Midbrain (tissue), 1 donor: ENCODE measurements around the gene ERP44.
"Not testable (repeated sequence)": the region's sequence is repeated elsewhere in the genome, so short reads cannot be mapped to it uniquely, and the experiment has no call there.

ENCODE experiments used
- DNase-seq: peaks from one replicate; lab custom pipeline; 2025; lab: John Stamatoyannopoulos, UW

Gene ERP44

DNA sequence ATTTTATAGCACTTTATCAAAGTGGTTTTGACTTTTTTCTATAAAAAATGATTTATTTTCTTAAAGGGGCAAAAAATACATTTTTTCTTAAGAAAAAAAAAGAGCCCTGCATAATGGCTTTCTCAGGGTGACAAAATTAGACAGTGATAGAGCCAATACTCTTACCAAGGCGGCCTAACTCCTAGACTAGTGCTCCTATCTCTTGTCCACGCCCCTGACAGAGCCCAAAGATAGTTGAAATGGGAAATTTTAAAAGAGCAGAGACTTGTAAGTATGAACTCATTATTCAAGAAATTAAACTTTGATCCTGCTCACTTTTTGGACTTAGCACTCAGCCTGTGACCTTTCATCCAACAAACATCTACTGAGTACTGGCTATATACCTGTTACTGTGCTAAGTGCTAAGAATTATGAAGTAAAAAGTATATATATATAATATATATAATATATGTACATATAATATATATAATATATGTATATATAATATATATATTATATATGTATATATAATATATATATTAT lies 1.4 kb upstream of the ERP44 start:
- DNase-seq = no peak

DNA sequence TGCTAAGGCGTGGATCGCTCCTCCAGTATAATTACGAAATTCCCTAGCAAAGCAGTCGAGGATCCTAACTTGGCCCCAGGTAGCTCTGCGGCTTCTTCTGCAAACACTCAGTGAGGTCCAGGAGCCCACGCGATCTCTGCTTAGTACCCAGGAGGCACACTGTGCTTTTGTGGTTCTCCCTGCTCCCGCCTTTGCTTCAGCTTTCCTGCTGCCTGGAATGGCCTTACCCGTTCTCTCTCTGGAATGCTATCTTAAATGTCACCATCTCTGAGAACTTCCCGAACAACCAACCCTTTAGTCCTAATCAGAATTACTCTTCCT lies 882 bp upstream of the ERP44 start:
- peak; percentile 42 for DNase-seq

DNA sequence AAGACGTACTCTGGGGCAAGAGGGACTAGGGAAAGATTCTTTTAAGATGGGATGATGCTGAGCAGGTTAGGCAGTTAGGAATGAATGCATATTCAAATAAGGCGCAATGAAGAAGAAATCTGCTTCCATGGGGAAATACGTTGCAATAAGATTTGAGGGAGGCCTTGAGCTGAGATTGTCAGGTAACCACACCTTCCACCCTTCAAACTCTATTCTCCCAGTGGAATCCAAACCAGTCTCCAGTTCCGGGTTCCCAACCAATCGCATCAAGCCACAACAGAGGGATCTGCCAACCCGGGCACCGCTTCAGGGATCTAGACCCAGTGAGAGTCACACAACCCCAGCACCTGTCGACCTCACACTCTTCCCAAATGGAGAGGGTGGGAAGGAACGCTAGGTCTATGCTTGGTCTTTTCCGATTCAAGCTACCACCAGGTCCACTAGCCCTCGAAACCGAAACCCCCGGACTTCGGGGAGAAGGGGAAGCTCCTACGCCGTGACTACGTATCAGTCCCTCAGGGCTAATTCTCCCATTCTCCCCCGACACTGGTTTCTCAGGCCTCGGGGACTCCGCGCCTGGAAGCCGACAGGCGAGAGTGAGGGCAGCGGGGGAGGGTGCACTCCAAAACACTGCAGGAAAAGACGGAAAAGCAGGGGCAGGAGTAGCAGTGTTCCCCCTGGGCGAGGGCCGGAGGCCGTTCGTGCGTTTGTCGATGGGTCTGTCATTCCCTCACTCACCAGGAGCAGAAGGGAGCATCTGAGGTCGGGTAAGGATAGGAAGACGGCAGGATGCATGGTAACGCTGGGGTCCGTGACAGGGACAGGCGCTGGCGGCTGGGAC lies 534 bp downstream of the ERP44 start:
- DNase-seq = peak; percentile 25

GRCh38 chr9:100096378-100096916 lies 2.4 kb downstream of the ERP44 start:
- no peak for DNase-seq

DNA sequence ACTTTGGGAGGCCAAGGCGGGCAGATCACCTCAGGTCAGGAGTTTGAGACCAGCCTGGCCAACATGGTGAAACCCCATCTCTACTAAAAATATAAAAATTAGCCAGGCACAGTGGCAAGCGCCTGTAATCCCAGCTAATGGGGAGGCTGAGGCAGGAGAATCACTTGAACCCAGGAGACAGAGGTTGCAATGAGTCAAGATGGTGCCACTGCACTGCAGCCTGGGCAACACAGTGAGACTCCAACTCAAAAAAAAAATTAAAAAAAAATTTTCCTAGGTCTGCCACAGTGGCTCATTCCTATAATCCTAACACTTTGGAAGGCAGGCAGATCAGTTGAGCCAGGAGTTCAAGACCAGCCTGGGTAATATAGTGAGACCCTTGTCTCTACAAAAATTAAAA lies 4.4 kb downstream of the ERP44 start:
- DNase-seq = not testable (repeated sequence)

GRCh38 chr9:100092066-100092465 lies 6.7 kb downstream of the ERP44 start:
- DNase-seq = no peak

GRCh38 chr9:100091650-100092049 lies 7.2 kb downstream of the ERP44 start:
- DNase-seq = no peak

- DNase-seq = no peak
These were observed 7.9 kb downstream of the ERP44 start for GRCh38 chr9:100090880-100091279.

- no peak for DNase-seq
These were observed 10.6 kb downstream of the ERP44 start for GRCh38 chr9:100088202-100088601.

DNA sequence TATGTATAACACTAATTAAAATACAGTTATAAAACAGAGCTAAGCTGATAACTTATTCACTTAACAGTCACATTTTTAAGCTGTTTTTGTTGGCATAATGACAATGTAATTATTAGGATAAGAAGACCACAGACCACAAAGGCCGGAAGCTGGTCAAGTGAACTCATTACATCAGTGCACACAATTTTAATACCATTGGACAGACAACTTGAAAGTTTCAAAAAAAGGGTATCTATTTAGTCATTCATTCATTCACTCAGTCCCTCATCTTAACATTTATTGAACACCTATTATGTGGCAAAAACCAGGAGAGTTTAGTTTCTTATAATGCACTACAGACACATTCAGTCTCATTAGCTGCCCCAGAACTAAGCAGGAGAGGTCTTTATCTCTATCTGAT lies 11.6 kb downstream of the ERP44 start:
- DNase-seq = no peak

DNA sequence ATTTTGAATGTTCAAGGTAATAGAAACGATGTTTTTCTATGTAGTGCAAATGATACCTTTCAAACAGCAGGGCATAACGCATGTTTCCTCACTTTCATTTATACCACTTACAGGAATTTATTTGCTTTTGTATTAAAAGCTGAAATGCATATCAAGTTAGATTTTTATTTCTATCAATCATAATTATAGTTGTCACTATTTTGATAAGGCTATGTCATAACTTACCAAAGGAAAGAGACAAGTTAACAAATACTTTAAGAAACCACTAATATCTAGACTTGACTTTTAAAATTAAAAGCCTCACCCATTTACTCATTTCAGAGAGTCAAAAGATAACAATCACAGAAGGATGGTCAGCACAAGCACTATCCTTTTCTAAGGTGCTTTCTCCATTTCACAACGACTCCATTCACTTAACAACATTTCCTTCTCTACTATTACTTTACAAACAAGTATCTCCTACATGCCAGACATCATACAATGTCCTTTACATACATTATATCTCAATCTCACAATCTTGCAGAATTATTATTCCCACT lies 12.6 kb downstream of the ERP44 start:
- no peak for DNase-seq

DNA sequence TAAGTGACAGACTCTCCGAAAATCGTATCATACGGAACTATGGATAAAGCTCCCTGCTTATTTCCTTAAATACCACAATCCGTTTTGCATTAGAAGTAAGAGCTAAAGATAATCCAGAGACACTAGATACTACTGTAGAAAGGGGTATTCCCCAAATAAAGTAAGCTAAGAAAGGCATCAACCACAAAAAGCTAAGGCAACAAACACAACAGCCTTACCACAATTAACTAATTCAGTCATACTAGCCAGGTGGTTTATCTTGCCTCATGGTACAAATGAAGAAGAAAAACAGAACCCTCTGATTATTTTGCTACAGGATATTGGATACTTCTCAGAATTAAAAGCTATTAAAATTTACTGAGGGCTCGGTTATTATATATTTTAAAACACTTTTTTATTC lies 14.1 kb downstream of the ERP44 start:
- no peak for DNase-seq

DNA sequence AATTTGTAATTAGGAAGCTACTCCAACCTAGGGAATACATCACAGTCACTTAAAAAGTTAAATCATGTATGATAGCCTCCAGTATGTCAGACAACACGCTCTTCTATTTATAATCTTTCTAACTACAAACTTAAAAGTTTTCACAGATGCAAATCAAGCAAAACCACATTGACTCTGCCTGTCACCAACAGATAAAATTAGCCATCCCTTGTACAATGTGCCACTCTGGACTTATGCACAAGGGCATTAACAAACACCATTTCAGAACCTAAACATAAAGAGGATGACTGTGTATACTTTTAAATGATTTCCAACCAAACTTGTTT lies 14.7 kb downstream of the ERP44 start:
- DNase-seq = no peak

- no peak for DNase-seq
These were observed 15.2 kb downstream of the ERP44 start for GRCh38 chr9:100083448-100084127.

- DNase-seq = no peak
These were observed 16.0 kb downstream of the ERP44 start for GRCh38 chr9:100082782-100083181.

DNA sequence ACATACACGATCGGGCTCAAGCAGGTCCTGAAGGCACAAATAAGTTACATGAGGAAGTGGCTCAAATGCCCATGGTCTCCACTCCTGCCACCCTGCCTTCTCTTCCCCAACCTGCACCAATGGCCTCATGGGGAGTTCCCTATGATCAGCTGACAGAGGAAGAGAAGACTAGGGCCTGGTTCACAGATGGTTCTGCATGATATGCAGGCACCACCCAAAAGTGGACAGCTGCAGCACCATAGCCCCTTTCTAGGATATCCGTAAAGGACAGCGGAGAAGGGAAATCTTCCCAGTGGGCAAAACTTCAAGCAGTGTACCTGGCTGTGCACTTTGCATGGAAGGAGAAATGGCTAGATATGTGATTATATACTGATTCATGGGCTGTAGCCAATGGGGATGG lies 22.5 kb downstream of the ERP44 start:
- not testable (repeated sequence) for DNase-seq

DNA sequence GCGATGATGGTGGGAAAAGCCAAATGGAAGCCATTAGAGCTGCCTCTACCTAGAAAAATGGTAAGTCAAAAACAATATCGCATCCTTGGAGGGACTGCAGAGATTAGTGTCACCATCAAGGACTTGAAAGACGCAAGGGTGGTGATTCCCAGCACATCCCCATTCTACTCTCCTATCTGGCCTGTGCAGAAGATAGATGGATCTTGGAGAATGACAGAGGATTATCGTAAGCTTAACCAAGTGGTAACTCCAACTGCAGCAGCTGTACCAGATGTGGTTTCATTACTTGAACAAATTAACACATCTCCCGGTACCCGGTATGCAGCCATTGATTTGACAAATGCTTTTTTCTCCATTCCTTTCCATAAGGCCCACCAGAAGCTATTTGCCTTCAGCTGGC lies 23.8 kb downstream of the ERP44 start:
- DNase-seq = no peak

DNA sequence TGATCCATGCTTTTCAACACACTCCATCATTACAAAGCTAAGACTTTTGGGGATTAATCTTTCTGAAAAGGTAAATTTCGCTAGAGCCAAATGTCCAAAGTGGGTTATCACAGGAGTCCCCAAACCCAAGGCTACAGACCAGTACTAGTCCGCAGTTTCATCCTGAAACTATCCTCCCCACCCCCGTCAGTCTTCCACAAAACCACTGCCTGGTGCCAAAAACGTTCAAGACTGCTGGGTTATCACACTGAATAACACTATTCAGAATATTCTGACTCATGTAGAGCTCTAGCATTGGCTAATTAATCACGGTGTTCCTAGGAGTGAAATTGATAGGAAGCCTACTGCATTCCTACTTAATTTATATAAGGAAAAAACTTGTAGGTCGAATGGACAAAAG lies 24.7 kb downstream of the ERP44 start:
- DNase-seq = no peak

GRCh38 chr9:100072805-100073204 lies 26.0 kb downstream of the ERP44 start:
- DNase-seq = no peak

GRCh38 chr9:100071271-100071670 lies 27.5 kb downstream of the ERP44 start:
- DNase-seq = no peak

- DNase-seq = no peak
These were observed 28.4 kb downstream of the ERP44 start for GRCh38 chr9:100070104-100071041.

GRCh38 chr9:100069068-100069467 lies 29.7 kb downstream of the ERP44 start:
- DNase-seq = not testable (repeated sequence)
